HepG2 (cell line): ENCODE measurements around the gene VILL. TPM values are rescaled to one million over a fixed set of nuclear protein-coding genes. Genes with fewer than 3 reads are reported as not detected.

ENCODE experiments used
- ARID2 ChIP-seq: sonication (generic); formaldehyde crosslinking; IDR thresholded peaks from 2 replicates; pipeline ENCODE4 v1.8.1; 2022; ENCODE audit warnings: mild to moderate bottlenecking, missing genetic modification reagents, borderline replicate concordance
- ATF2 ChIP-seq: sonication (generic); formaldehyde crosslinking; IDR thresholded peaks from 2 replicates; pipeline ENCODE4 v1.4.0; 2020; ENCODE audit warnings: missing genetic modification reagents
- BCL6 ChIP-seq: IDR thresholded peaks from 2 replicates; pipeline ENCODE4 v1.6.1; 2016; ENCODE audit warnings: missing genetic modification reagents, missing compliant biosample characterization
- CREB3 ChIP-seq: sonication (generic); formaldehyde crosslinking; IDR thresholded peaks from 2 replicates; pipeline ENCODE4 v1.5.0; 2020; ENCODE audit warnings: missing genetic modification reagents
- KDM5B ChIP-seq: sonication (generic); formaldehyde crosslinking; IDR thresholded peaks from 2 replicates; pipeline ENCODE4 v1.4.0; 2020; ENCODE audit warnings: missing genetic modification reagents, mild to moderate bottlenecking, borderline replicate concordance
- PATZ1 ChIP-seq: sonication (generic); formaldehyde crosslinking; IDR thresholded peaks from 2 replicates; pipeline ENCODE4 v1.4.0; 2020; ENCODE audit warnings: missing genetic modification reagents
- SKIL ChIP-seq: sonication (generic); formaldehyde crosslinking; IDR thresholded peaks from 2 replicates; pipeline ENCODE4 v1.8.0; 2022; ENCODE audit warnings: missing genetic modification reagents, mild to moderate bottlenecking, moderate library complexity, borderline replicate concordance
- THRA ChIP-seq: sonication (generic); formaldehyde crosslinking; IDR thresholded peaks from 2 replicates; pipeline ENCODE4 v1.4.0; 2020; ENCODE audit warnings: missing genetic modification reagents, borderline replicate concordance
- TIGD3 ChIP-seq: sonication (generic); formaldehyde crosslinking; IDR thresholded peaks from 2 replicates; pipeline ENCODE4 v1.5.1; 2020; ENCODE audit warnings: mild to moderate bottlenecking, missing genetic modification reagents, borderline replicate concordance
- ZNF263 ChIP-seq: sonication (generic); formaldehyde crosslinking; IDR thresholded peaks from 2 replicates; pipeline ENCODE4 v1.4.0; 2020; ENCODE audit warnings: missing genetic modification reagents
- ZNF362 ChIP-seq: sonication (generic); formaldehyde crosslinking; IDR thresholded peaks from 2 replicates; pipeline ENCODE4 v1.4.0; 2020; ENCODE audit warnings: missing genetic modification reagents, mild to moderate bottlenecking, borderline replicate concordance
- ZNF770 ChIP-seq: sonication (generic); formaldehyde crosslinking; IDR thresholded peaks from 2 replicates; pipeline ENCODE4 v1.5.0; 2020; ENCODE audit warnings: mild to moderate bottlenecking, missing genetic modification reagents
- polyA plus RNA-seq, 8 experiments: library from polyadenylated mRNA; depleted of rRNA in 3 of 8; stranded (reverse) in 7 of 8; unstranded in 1 of 8; fragments of >200 nt; fragmentation: Illumina TruSeq in 4 of 8; extraction: Trizol in 4 of 8; gene quantifications; 2 replicates each; pipeline versions ENCODE4 v1.2.1 to v1.2.3, GENCODE V29; 2011 to 2016; ENCODE audit warnings: low read depth in 4 of 8, missing spikeins in 1 of 8, mixed read lengths in 1 of 8; ENCODE audit not compliant: insufficient read depth in 1 of 8
- total RNA-seq, 5 experiments: library from RNA; depleted of rRNA; stranded (reverse); fragments of >200 nt; fragmentation: Illumina TruSeq; extraction: Trizol; gene quantifications; 2 replicates each; pipeline ENCODE4 v1.2.3, GENCODE V29; 2016; ENCODE audit warnings: low read depth in 1 of 5

The VILL gene
- total and polyA plus RNA-seq, 2 of the 13 experiments (the other 11 are each of a cell fraction or from before 2014, with no cell fraction given), result 3.2 to 5.3 TPM

GRCh38 chr3:37980462-37981347 is 9.9 kb upstream of the VILL start (continued):
- TF ChIP-seq TIGD3, result no peak
- no peak for TF ChIP-seq ZNF362 (CRISPR knock-in tag)
- TF ChIP-seq ZNF770 (CRISPR knock-in tag), result peak; percentile 36; the same call in 1 of the 2 replicates
- TF ChIP-seq SKIL (CRISPR knock-in tag), result no peak
- TF ChIP-seq PATZ1, result no peak
- TF ChIP-seq ARID2 (CRISPR knock-in tag), result no peak
- TF ChIP-seq ATF2, result no peak
- TF ChIP-seq KDM5B (CRISPR knock-in tag), result peak; percentile 53; the same call in 1 of the 2 replicates
- peak; percentile 86 for TF ChIP-seq ZNF263
- TF ChIP-seq CREB3 (CRISPR knock-in tag), result no peak
- TF ChIP-seq THRA (CRISPR knock-in tag), result peak; percentile 25; the same call in 1 of the 2 replicates
- TF ChIP-seq BCL6, result no peak
